GM21576 (cell line): Measurements from ENCODE around the gene HYPK.
"Not testable (repeated sequence)": the region's sequence is repeated elsewhere in the genome, so short reads cannot be mapped to it uniquely, and the experiment has no call there.

ENCODE experiments used
- ATAC-seq: cut with Tn5 transposase; IDR thresholded peaks from one replicate; pipeline ENCODE4 v1.9.1; 2021; ENCODE audit warnings: mild to moderate bottlenecking, moderate library complexity; ENCODE audit not compliant: unreplicated experiment

HYPK gene

GRCh38 chr15:43795197-43795596 lies 5.2 kb upstream of the HYPK start:
- ATAC-seq: no peak

- ATAC-seq: no peak
These were observed 4.4 kb upstream of the HYPK start for GRCh38 chr15:43795997-43796396.

- ATAC-seq: no peak
These were observed 3.8 kb upstream of the HYPK start for GRCh38 chr15:43796566-43796965.

GRCh38 chr15:43799209-43799944 lies 1.0 kb upstream of the HYPK start:
- no peak for ATAC-seq

DNA sequence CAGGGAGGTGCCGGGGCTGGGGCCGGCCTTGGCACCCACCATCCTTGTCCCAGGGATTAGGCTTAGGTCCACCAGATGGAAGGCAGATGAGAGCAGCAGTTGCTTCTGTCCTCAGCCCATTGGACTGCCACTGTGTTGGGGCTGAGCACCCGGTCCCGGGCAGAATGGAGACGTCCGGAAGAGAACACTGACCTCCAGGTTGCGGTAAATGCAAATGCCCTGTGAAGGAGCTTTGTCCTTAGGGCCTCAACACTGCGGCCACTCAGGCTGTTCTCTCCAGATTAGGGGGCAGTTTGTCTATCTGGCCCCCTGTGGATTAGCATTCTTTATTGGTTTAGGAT lies 484 bp upstream of the HYPK start, which contains the start of gene SERINC4:
Gene SERINC4 (minus strand): TSS at position 276 of the 341 bp plus-strand sequence. CDS start 234 bp downstream, at position 42.
- ATAC-seq: no peak

DNA sequence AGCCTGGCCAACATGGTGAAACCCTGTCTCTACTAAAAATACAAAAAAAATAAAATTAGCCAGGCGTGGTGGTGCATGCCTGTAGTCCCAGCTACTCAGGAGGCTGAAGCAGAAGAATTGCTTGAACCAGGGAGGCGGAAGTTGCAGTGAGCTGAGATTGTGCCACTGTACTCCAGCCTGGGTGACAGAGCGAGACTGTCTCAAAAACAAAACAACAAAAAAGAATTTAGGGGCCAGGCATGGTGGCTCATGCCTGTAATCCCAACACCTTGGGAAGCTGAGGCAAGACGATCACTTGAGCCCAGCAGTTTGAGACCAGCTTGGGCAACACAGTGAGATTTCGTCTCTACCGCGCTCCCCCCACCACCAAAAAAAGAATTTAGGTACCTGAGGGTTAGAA lies 2.3 kb downstream of the HYPK start:
- not testable (repeated sequence) for ATAC-seq

- no peak for ATAC-seq
These were observed 8.1 kb downstream of the HYPK start for GRCh38 chr15:43808435-43808950.

GRCh38 chr15:43808960-43809678 lies 8.7 kb downstream of the HYPK start:
- peak; percentile 64 for ATAC-seq

- not testable (repeated sequence) for ATAC-seq
These were observed 14.7 kb downstream of the HYPK start for GRCh38 chr15:43815064-43815463.

- ATAC-seq: no peak
These were observed 21.1 kb downstream of the HYPK start for GRCh38 chr15:43821505-43821904.

- peak; percentile 67 for ATAC-seq
These were observed 24.2 kb downstream of the HYPK start, which contains the start of gene MFAP1 for GRCh38 chr15:43824302-43825246. TSS of gene MFAP1 (minus strand) at chr15:43824690. CDS start at chr15:43824569, 121 bp downstream.

DNA sequence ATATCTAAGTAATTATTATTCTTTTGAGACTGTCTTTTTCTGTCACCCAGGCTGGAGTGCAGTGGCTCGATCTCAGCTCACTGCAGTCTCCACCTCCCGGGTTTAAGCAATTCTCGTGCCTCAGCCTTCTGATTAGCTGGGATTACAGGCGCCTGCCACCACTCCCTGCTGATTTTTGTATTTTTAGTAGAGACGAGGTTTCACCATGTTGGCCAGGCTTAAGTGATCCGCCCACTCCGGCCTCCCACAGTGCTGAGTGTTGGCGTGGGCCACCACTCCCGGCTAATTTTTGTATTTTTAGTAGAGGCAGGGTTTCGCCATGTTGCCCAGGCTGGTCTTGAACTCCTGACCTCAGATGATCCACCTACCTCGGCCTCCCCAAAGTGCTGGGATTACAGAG lies 24.9 kb downstream of the HYPK start:
- ATAC-seq: not testable (repeated sequence)

DNA sequence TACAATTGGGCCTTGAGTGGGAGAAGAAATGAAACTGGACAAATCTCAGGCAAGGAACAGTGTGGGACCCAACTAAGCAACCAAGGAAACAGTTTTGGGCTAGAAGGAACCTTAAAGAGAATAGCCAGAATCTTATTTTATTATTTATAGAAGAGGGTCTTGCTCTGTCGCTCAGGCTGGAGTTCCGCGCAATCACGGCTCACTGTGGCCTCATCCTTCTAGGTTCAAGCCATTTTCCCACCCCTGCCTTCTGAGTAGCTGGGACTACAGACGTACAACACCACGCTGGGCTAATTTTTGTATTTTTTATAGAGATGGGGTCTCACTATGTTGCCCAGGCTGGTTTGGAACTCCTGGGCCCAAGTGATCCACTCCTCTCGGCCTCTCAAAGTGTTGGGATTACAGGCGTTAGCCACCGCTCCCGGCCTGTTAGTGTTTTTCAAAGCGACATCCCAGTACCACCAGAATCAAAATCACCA lies 25.7 kb downstream of the HYPK start:
- no peak for ATAC-seq

GRCh38 chr15:43826508-43827341 lies 26.3 kb downstream of the HYPK start, which contains the start of gene WDR76:
TSS of gene WDR76 (plus strand) at chr15:43827002. CDS start at chr15:43827033, 31 bp downstream.
- no peak for ATAC-seq

DNA sequence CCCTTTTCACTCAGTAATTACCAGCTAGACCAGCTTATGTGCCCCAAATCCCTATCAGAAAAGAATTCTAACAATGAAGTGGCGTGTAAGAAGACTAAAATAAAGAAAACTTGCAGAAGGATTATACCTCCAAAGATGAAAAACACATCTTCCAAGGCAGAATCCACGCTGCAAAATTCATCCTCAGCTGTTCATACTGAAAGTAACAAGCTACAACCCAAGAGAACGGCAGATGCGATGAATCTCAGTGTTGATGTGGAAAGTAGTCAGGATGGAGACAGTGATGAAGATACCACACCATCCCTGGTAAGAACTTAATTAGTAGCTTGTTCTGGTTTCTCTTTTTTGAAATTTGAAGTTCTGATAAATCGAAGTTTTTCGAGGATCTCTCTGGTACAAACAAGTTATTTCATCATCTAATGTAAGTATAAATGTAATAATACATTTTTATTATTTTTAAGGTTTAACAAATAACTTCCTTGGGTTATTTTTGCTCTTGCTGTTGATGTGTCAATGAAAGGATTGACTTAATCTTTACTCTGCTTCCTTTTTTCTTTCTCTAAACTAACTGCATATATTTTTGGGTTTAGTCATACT lies 27.8 kb downstream of the HYPK start:
- ATAC-seq: no peak

- ATAC-seq: not testable (repeated sequence)
These were observed 29.6 kb downstream of the HYPK start for GRCh38 chr15:43829951-43830540.

DNA sequence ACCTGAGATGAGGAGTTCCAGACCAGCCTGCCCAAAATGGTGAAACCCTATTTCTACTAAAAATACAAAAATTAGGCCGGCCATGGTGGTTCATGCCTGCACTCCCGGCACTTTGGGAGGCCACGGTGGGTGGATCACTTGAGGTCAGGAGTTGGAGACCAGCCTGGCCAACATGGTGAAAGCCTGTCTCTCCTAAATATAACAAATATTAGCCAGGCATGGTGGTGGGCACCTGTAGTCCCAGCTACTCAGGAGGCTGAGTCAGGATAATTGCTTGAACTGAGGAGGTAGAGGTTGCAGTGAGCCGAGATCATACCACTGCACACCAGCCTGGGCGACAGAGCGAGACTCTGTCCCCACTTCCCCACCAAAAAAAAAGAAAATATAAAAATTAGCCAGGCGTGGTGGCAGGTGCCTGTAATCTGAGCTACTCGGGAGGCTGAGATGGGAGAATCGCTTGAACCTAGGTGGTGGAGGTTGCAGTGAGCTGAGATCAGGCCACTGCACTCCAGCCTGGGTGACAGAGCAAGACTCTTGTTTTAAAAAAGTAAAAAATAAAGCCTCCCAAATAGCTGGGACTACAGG lies 30.4 kb downstream of the HYPK start:
- not testable (repeated sequence) for ATAC-seq

DNA sequence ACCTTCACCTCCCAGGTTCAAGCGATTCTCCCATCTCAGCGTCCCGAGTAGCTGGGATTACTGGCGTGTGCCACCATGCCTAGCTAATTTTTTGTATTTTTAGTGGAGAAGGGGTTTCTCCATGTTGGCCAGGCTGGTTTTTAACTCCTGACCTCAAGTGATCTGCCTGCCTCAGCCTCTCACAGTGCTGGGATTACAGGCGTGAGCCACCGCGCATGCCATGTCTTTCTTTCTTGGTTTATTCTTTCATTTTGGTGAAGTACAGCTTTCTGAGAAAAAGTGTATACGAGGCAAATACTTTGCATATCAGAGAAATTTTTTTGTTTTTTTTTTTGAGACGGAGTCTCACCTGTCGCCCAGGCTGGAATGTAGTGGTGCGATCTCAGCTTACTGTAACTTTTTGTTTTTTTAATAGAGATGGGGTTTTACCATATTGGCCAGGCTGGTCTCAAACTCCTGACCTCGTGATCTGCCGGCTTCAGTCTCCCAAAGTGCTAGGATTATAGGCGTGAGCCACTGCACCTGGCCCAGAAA lies 31.2 kb downstream of the HYPK start:
- not testable (repeated sequence) for ATAC-seq
